B cell (primary cell): ENCODE measurements around the gene KRT4. TPM values are rescaled to one million over a fixed set of nuclear protein-coding genes. Genes with fewer than 3 reads are reported as not detected.

Experiments
- ATAC-seq: fragments of 200-7000 bp; cut with Tn5 transposase; one replicate; pipeline ENCODE4 v1.10.0; 2021; ENCODE audit warnings: low read depth, mild to moderate bottlenecking, moderate number of reproducible peaks, moderate library complexity
- CTCF ChIA-PET: fragments of 350-600 bp; sonication (Branson Sonifier 250); formaldehyde crosslinking; loops from one replicate; lab custom pipeline; 2021; ENCODE audit warnings: antibody characterized with exemption, inconsistent platforms; lab: Charles Lee
- POLR2A ChIA-PET: fragments of 350-600 bp; sonication (Branson Sonifier 250); formaldehyde crosslinking; loops from one replicate; lab custom pipeline; 2021; ENCODE audit warnings: antibody characterized with exemption; lab: Charles Lee
- DNase-seq: peaks from one replicate; pipeline ENCODE4 v3.0.0; 2013
- H2AFZ ChIP-seq: 2 replicates; pipeline ENCODE4 v1.6.1; 2012; ENCODE audit warnings: mild to moderate bottlenecking, low read depth, low read length; ENCODE audit not compliant: insufficient read depth, poor library complexity, severe bottlenecking
- H3K27ac ChIP-seq, 2 donors: 1 replicate in 1 of 2; 2 replicates in 1 of 2; pipeline ENCODE4 v1.5.1; 2012 to 2013; ENCODE audit warnings: low read length in 2 of 2, mild to moderate bottlenecking in 2 of 2, moderate library complexity in 1 of 2
- H3K27me3 ChIP-seq, 4 experiments: fragments of 200-600 bp in 1 of 4; sonication (generic) in 1 of 4; replicated peaks in 1 of 4; 1 replicate in 2 of 4; 2 replicates in 2 of 4; pipeline versions ENCODE4 v1.6.1 to v1.7.0; 2013 to 2016; ENCODE audit warnings: low read length in 3 of 4, mild to moderate bottlenecking in 2 of 4, mixed read lengths in 1 of 4, moderate library complexity in 1 of 4; ENCODE audit not compliant: insufficient read depth in 4 of 4, control insufficient read depth in 3 of 4; ENCODE audit errors: control extremely low read depth in 1 of 4
- H3K36me3 ChIP-seq, 2 experiments: replicated peaks in 1 of 2; 1 replicate in 1 of 2; 2 replicates in 1 of 2; pipeline versions ENCODE4 v1.6.1 to v1.7.1; 2013; ENCODE audit warnings: low read length in 1 of 2; ENCODE audit not compliant: insufficient read depth in 2 of 2, control insufficient read depth in 1 of 2; ENCODE audit errors: control extremely low read depth in 1 of 2, extremely low read depth in 1 of 2
- H3K4me1 ChIP-seq, 2 donors: fragments of 200-600 bp in 1 of 2; sonication (generic) in 1 of 2; 1 replicate in 1 of 2; 2 replicates in 1 of 2; pipeline versions ENCODE4 v1.5.1 to v1.6.1; 2013 to 2017; ENCODE audit warnings: low read length in 2 of 2; ENCODE audit not compliant: control insufficient read depth in 2 of 2, insufficient read depth in 2 of 2
- H3K4me2 ChIP-seq: replicated peaks from 2 replicates; pipeline ENCODE3; 2012; ENCODE audit warnings: mild to moderate bottlenecking, low read depth, low read length; ENCODE audit not compliant: poor library complexity, severe bottlenecking
- H3K4me3 ChIP-seq, 5 experiments: fragments of 200-600 bp in 1 of 5; sonication (generic) in 1 of 5; 1 replicate in 3 of 5; 2 replicates in 2 of 5; pipeline versions ENCODE4 v1.5.1 to v1.7.0; 2011 to 2016; ENCODE audit warnings: low read length in 4 of 5, mild to moderate bottlenecking in 4 of 5, low read depth in 2 of 5, control low read depth in 1 of 5, moderate library complexity in 1 of 5; ENCODE audit not compliant: insufficient read depth in 1 of 5; ENCODE audit errors: control extremely low read depth in 1 of 5, extremely low read depth in 1 of 5
- H3K79me2 ChIP-seq: fragments of 200-600 bp; sonication (generic); one replicate; pipeline ENCODE4 v1.6.0; 2016; ENCODE audit warnings: low read length; ENCODE audit not compliant: control insufficient read depth, insufficient read depth
- H3K9ac ChIP-seq: fragments of 200-600 bp; sonication (generic); 2 replicates; pipeline ENCODE4 v1.6.1; 2017; ENCODE audit warnings: mild to moderate bottlenecking, low read length, moderate library complexity
- H3K9me3 ChIP-seq, 3 donors: one replicate each; pipeline versions ENCODE4 v1.6.1 to v1.7.1; 2013; ENCODE audit warnings: low read length in 2 of 3; ENCODE audit not compliant: control insufficient read depth in 2 of 3, insufficient read depth in 1 of 3; ENCODE audit errors: control extremely low read depth in 1 of 3
- H4K20me1 ChIP-seq: 2 replicates; pipeline ENCODE4 v1.6.0; 2012; ENCODE audit warnings: mild to moderate bottlenecking, low read length; ENCODE audit not compliant: insufficient read depth, control insufficient read depth, poor library complexity, severe bottlenecking
- H3K27ac Mint-ChIP-seq: one replicate; pipeline ENCODE4 v1.8.0; 2021; ENCODE audit warnings: mixed read lengths
- H3K27me3 Mint-ChIP-seq: one replicate; pipeline ENCODE4 v1.8.0; 2021; ENCODE audit warnings: mixed read lengths
- H3K4me1 Mint-ChIP-seq: one replicate; pipeline ENCODE4 v1.8.0; 2021; ENCODE audit warnings: mixed read lengths
- H3K4me3 Mint-ChIP-seq: one replicate; pipeline ENCODE4 v1.8.0; 2021; ENCODE audit warnings: mixed read lengths
- H3K9me3 Mint-ChIP-seq: one replicate; pipeline ENCODE4 v1.8.0; 2022; ENCODE audit warnings: mixed read lengths; ENCODE audit not compliant: insufficient read depth
- CTCF ChIP-seq: fragments of 200-600 bp; IDR thresholded peaks from one replicate; pipeline ENCODE4 v1.8.0; 2022; ENCODE audit warnings: antibody characterized with exemption, mild to moderate bottlenecking
- EZH2 ChIP-seq: IDR thresholded peaks from 2 replicates; pipeline ENCODE4 v1.6.1; 2012; ENCODE audit warnings: borderline replicate concordance, low read depth, mild to moderate bottlenecking, moderate library complexity, low read length; ENCODE audit not compliant: insufficient read depth, poor library complexity, severe bottlenecking
- WGBS: methylation state at CpG from one replicate; pipeline ENCODE4 v1.1.5; 2013; ENCODE audit warnings: missing lambda C conversion rate; ENCODE audit not compliant: insufficient coverage; 5-methylcytosine and 5-hydroxymethylcytosine counted together
- intact Hi-C: fragments of 100-400 bp; cut with micrococcal nuclease; formaldehyde crosslinking; loops from one replicate; pipeline ENCODE4 v1.10.0; 2022
- polyA plus RNA-seq: library from polyadenylated mRNA; depleted of rRNA; stranded (reverse); fragments of >200 nt; gene quantifications from 2 replicates; pipeline ENCODE4 v1.2.3, GENCODE V29; 2012
- total RNA-seq, 2 donors: library from RNA; stranded (reverse); fragments of 120-200 nt in 1 of 2; gene quantifications; 1 replicate in 1 of 2; 2 replicates in 1 of 2; pipeline versions ENCODE4 v1.2.3 to v1.2.4, GENCODE V29; 2013 to 2022

The KRT4 gene
- total and polyA plus RNA-seq, 2 donors (not counting 1 experiment from before 2014, with no cell fraction given) = not detected

- TF ChIP-seq EZH2 (no peak), CTCF (no peak)
- CTCF ChIA-PET = no interaction called here
Observed at GRCh38 chr12:52772188-52772587, 41.7 kb downstream of the KRT4 start.

GRCh38 chr12:52771505-52771904 lies 42.4 kb downstream of the KRT4 start:
- WGBS = 92% methylated on average over 4 of the region's 4 CpGs
- POLR2A ChIA-PET = no interaction called here
- no peaks in the 10 kb centered on the region for H3K9me3 Mint-ChIP-seq

More at GRCh38 chr12:52772188-52772587, 41.7 kb downstream of the KRT4 start:
- Histone ChIP-seq H3K4me1 (no peaks in the 10 kb centered on the region), H3K4me3 (no peak overlapping the region), H3K27ac (no peak overlapping the region), H2AFZ (no peak overlapping the region), H3K4me2 (no peak overlapping the region), H4K20me1 (no peaks in the 10 kb centered on the region), H3K79me2 (no peaks in the 10 kb centered on the region), H3K9ac (no peak overlapping the region), H3K27me3 (peaks cover 0 to 11% (median 0%) of the 10 kb centered on the region in 4 experiments), H3K9me3 (peaks cover 0 to 2% (median 0%) of the 10 kb centered on the region in 3 donors), H3K36me3 (no peaks in the 10 kb centered on the region)
- POLR2A ChIA-PET = no interaction called here
- WGBS = 89% methylated on average over 3 of the region's 4 CpGs
- no peak overlapping the region for H3K4me3 Mint-ChIP-seq
- H3K4me1 Mint-ChIP-seq = no peaks in the 10 kb centered on the region
- intact Hi-C loops = no loop called here
- H3K27ac Mint-ChIP-seq = no peak overlapping the region
- DNase-seq = no peak
- no peak for ATAC-seq
- H3K9me3 Mint-ChIP-seq = no peaks in the 10 kb centered on the region
- H3K27me3 Mint-ChIP-seq = peaks cover 32% of the 10 kb centered on the region

More at GRCh38 chr12:52771505-52771904, 42.4 kb downstream of the KRT4 start:
- DNase-seq (no peak), ATAC-seq (no peak)
- no peak overlapping the region for H3K27ac Mint-ChIP-seq
- H3K4me3 Mint-ChIP-seq = no peak overlapping the region
- Histone ChIP-seq H4K20me1 (no peaks in the 10 kb centered on the region), H3K9me3 (peaks cover 0 to 2% (median 0%) of the 10 kb centered on the region in 3 donors), H3K79me2 (no peaks in the 10 kb centered on the region), H3K4me1 (no peaks in the 10 kb centered on the region), H3K27me3 (peaks cover 0 to 15% (median 0%) of the 10 kb centered on the region in 4 experiments), H2AFZ (no peak overlapping the region), H3K9ac (no peak overlapping the region), H3K36me3 (no peaks in the 10 kb centered on the region), H3K27ac (no peak overlapping the region), H3K4me2 (no peak overlapping the region), H3K4me3 (no peak overlapping the region)
- CTCF ChIA-PET = no interaction called here
- intact Hi-C loops = no loop called here
- TF ChIP-seq CTCF (no peak), EZH2 (no peak)
- H3K4me1 Mint-ChIP-seq = no peaks in the 10 kb centered on the region
- H3K27me3 Mint-ChIP-seq = peaks cover 29% of the 10 kb centered on the region
